ENCODE measurements around the gene SMPD1.

GRCh38 chr11:6419009-6419631, 28.8 kb downstream of the SMPD1 start, which contains the start of gene APBB1:
- TF ChIP-seq CTCF (IDR thresholded peaks at IDR 0.05) (no peak), POLR2A (IDR thresholded peaks at IDR 0.05) (peak in 1 of 2 donors; percentile 14), POLR2AphosphoS5 (IDR thresholded peaks at IDR 0.05; ENCODE audit: insufficient read depth in 1 of 2, low read depth in 1 of 2) (no peak)
